Thymus (tissue), 11 donors: ENCODE measurements around the gene COG2. TPM values are rescaled to one million over a fixed set of nuclear protein-coding genes. Genes with fewer than 3 reads are reported as not detected.
"Not testable (repeated sequence)": the region's sequence is repeated elsewhere in the genome, so short reads cannot be mapped to it uniquely, and the experiment has no call there.

ENCODE experiments used
- DNase-seq, 9 donors: peaks; one replicate each; pipeline ENCODE4 v3.0.0-alpha.2; 2013; ENCODE audit warnings: low spot score in 9 of 9, low read depth in 6 of 9, missing footprints in 1 of 9
- H3K27ac ChIP-seq, 2 donors: one replicate each; pipeline ENCODE4 v1.5.1; 2013; ENCODE audit warnings: control low read depth in 1 of 2, low read depth in 1 of 2, low read length in 1 of 2, mild to moderate bottlenecking in 1 of 2, moderate library complexity in 1 of 2
- H3K27me3 ChIP-seq, 2 donors: one replicate each; pipeline ENCODE4 v1.5.1; 2013; ENCODE audit warnings: low read length in 1 of 2; ENCODE audit not compliant: control insufficient read depth in 2 of 2, insufficient read depth in 1 of 2
- H3K36me3 ChIP-seq, 2 donors: one replicate each; pipeline ENCODE4 v1.5.1; 2013; ENCODE audit warnings: low read length in 1 of 2, mild to moderate bottlenecking in 1 of 2, moderate library complexity in 1 of 2; ENCODE audit not compliant: control insufficient read depth in 2 of 2, insufficient read depth in 2 of 2
- H3K4me1 ChIP-seq, 2 donors: one replicate each; pipeline ENCODE4 v1.5.1; 2013; ENCODE audit warnings: low read length in 2 of 2; ENCODE audit not compliant: control insufficient read depth in 2 of 2, insufficient read depth in 2 of 2
- H3K4me3 ChIP-seq, 2 donors: one replicate each; pipeline ENCODE4 v1.5.1; 2013; ENCODE audit warnings: low read length in 2 of 2, control low read depth in 1 of 2, mild to moderate bottlenecking in 1 of 2
- H3K9me3 ChIP-seq, 2 donors: one replicate each; pipeline ENCODE4 v1.5.1; 2013; ENCODE audit warnings: low read length in 1 of 2, mild to moderate bottlenecking in 1 of 2; ENCODE audit not compliant: control insufficient read depth in 2 of 2, insufficient read depth in 1 of 2
- WGBS: extraction: QIAGEN DNeasy Blood & Tissue Kit; methylation state at CpG from one replicate; pipeline ENCODE4 v1.1.7; 2013; 5-methylcytosine and 5-hydroxymethylcytosine counted together
- polyA plus RNA-seq: library from polyadenylated mRNA; stranded (reverse); fragments of 200-250 nt; gene quantifications from one replicate; pipeline ENCODE4 v1.2.3, GENCODE V29; 2013
- total RNA-seq: library from RNA; stranded (reverse); fragments of 120-200 nt; gene quantifications from one replicate; pipeline ENCODE4 v1.2.4, GENCODE V29; 2013
- donor health status: healthy.

The COG2 gene
- total and polyA plus RNA-seq, 2 donors = 20.1 to 27.1 TPM

- DNase-seq = no peak
- H3K4me1 ChIP-seq = no peaks in the 10 kb centered on the region
- H3K27me3 ChIP-seq = no peaks in the 10 kb centered on the region
- H3K4me3 ChIP-seq = no peak overlapping the region
- H3K27ac ChIP-seq = no peak overlapping the region
- no peaks in the 10 kb centered on the region for H3K9me3 ChIP-seq
- 100% methylated on average over 1 of the region's 1 CpG for WGBS
- peaks cover 5 to 12% of the 10 kb centered on the region in 2 donors for H3K36me3 ChIP-seq
Observed at GRCh38 chr1:230650300-230650699, 8.0 kb downstream of the COG2 start.

GRCh38 chr1:230651235-230651634, 9.0 kb downstream of the COG2 start:
- Histone ChIP-seq H3K27me3 (no peaks in the 10 kb centered on the region), H3K9me3 (no peaks in the 10 kb centered on the region), H3K36me3 (peaks cover 0 to 6% of the 10 kb centered on the region in 2 donors), H3K4me3 (no peak overlapping the region), H3K27ac (no peak overlapping the region), H3K4me1 (no peaks in the 10 kb centered on the region)
- WGBS = over 99% methylated on average over 2 of the region's 2 CpGs
- DNase-seq = no peak

GRCh38 chr1:230656719-230657118, 14.4 kb downstream of the COG2 start:
- H3K4me1 ChIP-seq, DNase-seq, H3K27me3 ChIP-seq, H3K27ac ChIP-seq, H3K4me3 ChIP-seq, H3K9me3 ChIP-seq: not testable (repeated sequence)
- 92% methylated on average over 1 of the region's 1 CpG for WGBS
- peaks cover 10 to 13% of the 10 kb centered on the region in 2 donors for H3K36me3 ChIP-seq

- DNase-seq = not testable (repeated sequence)
- WGBS = 93% methylated on average over 1 of the region's 1 CpG
Observed at GRCh38 chr1:230658103-230658502, 15.8 kb downstream of the COG2 start.

GRCh38 chr1:230658691-230659090, 16.4 kb downstream of the COG2 start:
- Histone ChIP-seq H3K27ac (no peak overlapping the region), H3K4me1 (no peaks in the 10 kb centered on the region), H3K9me3 (no peaks in the 10 kb centered on the region), H3K4me3 (no peak overlapping the region), H3K27me3 (no peaks in the 10 kb centered on the region), H3K36me3 (peaks cover 13 to 28% of the 10 kb centered on the region in 2 donors)
- DNase-seq = no peak
- WGBS = 98% methylated on average over 2 of the region's 2 CpGs

More at GRCh38 chr1:230658103-230658502, 15.8 kb downstream of the COG2 start:
- H3K4me1 ChIP-seq, H3K27ac ChIP-seq, H3K4me3 ChIP-seq, H3K9me3 ChIP-seq, H3K27me3 ChIP-seq: not testable (repeated sequence)
- peaks cover 13 to 27% of the 10 kb centered on the region in 2 donors for H3K36me3 ChIP-seq

GRCh38 chr1:230661976-230662375, 19.7 kb downstream of the COG2 start:
- no peak for DNase-seq
- Histone ChIP-seq H3K36me3 (peaks cover 26 to 48% of the 10 kb centered on the region in 2 donors), H3K9me3 (no peaks in the 10 kb centered on the region), H3K27me3 (no peaks in the 10 kb centered on the region), H3K4me3 (no peak overlapping the region), H3K4me1 (no peaks in the 10 kb centered on the region), H3K27ac (no peak overlapping the region)
- WGBS = 96% methylated on average over 4 of the region's 4 CpGs

GRCh38 chr1:230668227-230668626, 25.9 kb downstream of the COG2 start:
- Histone ChIP-seq H3K27me3 (no peaks in the 10 kb centered on the region), H3K4me3 (no peak overlapping the region), H3K9me3 (no peaks in the 10 kb centered on the region), H3K27ac (no peak overlapping the region), H3K4me1 (no peaks in the 10 kb centered on the region), H3K36me3 (peaks cover 38 to 67% of the 10 kb centered on the region in 2 donors)
- WGBS = 99% methylated on average over 6 of the region's 6 CpGs
- no peak for DNase-seq

GRCh38 chr1:230669543-230669942, 27.3 kb downstream of the COG2 start:
- DNase-seq = no peak
- no peaks in the 10 kb centered on the region for H3K9me3 ChIP-seq
- no peak overlapping the region for H3K4me3 ChIP-seq
- H3K27me3 ChIP-seq = no peaks in the 10 kb centered on the region
- WGBS = 98% methylated on average over 8 of the region's 8 CpGs
- peak overlapping the region in 1 of 2 donors; percentile 26 for H3K27ac ChIP-seq
- H3K4me1 ChIP-seq = no peaks in the 10 kb centered on the region
- peaks cover 40 to 75% of the 10 kb centered on the region in 2 donors for H3K36me3 ChIP-seq

- H3K27ac ChIP-seq = no peak overlapping the region
- no peak overlapping the region for H3K4me3 ChIP-seq
- H3K27me3 ChIP-seq = no peaks in the 10 kb centered on the region
- H3K4me1 ChIP-seq = no peaks in the 10 kb centered on the region
- no peak for DNase-seq
- H3K9me3 ChIP-seq = no peaks in the 10 kb centered on the region
- peaks cover 20 to 60% of the 10 kb centered on the region in 2 donors for H3K36me3 ChIP-seq
- WGBS = 94% methylated on average over 2 of the region's 2 CpGs
Observed at GRCh38 chr1:230674581-230674980, 32.3 kb downstream of the COG2 start.

- WGBS = 97% methylated on average over 1 of the region's 1 CpG
- no peak overlapping the region for H3K27ac ChIP-seq
- peaks cover 0 to 2% of the 10 kb centered on the region in 2 donors for H3K4me1 ChIP-seq
- no peak overlapping the region for H3K4me3 ChIP-seq
- DNase-seq = no peak
- no peaks in the 10 kb centered on the region for H3K9me3 ChIP-seq
- H3K36me3 ChIP-seq = peaks cover 23 to 62% of the 10 kb centered on the region in 2 donors
- H3K27me3 ChIP-seq = no peaks in the 10 kb centered on the region
Observed at GRCh38 chr1:230677200-230677599, 34.9 kb downstream of the COG2 start.
